DOHH2 (cell line): Measurements from ENCODE around the gene ST3GAL3.

Source experiments
- EZH2phosphoT487 ChIP-seq: fragments of 200-600 bp; sonication (generic); IDR thresholded peaks from 2 replicates; pipeline ENCODE4 v1.6.1; 2017; ENCODE audit warnings: borderline replicate concordance, mild to moderate bottlenecking, antibody characterized with exemption, low read length, moderate library complexity, mixed read lengths
- TF ChIP-seq, protein P1 (sequence below): fragments of 200-600 bp; sonication (generic); IDR thresholded peaks from one replicate; pipeline ENCODE4 v1.5.1; 2014; ENCODE audit warnings: antibody characterized with exemption, mild to moderate bottlenecking, low read depth, low read length; ENCODE audit not compliant: poor library complexity, severe bottlenecking

DNA sequence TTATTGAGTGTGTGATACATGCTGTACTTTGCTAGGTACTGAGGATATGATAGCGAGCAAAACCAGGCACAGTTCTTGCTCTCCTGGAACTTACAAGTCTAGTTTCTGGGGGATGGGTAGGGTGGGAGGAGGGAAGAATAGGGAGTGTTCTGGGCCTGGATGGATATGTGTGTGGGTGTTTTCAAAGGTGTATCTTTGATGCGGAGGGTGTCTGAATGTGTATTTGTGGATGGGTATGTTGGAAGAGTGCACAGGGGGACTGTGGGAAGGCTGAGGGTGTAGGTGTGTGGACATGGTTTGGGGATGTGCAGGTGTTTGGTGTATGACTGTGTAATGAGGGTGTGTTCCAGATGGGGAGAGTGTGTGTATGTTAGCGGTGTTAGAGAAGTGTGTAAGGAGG lies 258.0 kb downstream of the ST3GAL3 start:
- TF ChIP-seq, protein P1, sequence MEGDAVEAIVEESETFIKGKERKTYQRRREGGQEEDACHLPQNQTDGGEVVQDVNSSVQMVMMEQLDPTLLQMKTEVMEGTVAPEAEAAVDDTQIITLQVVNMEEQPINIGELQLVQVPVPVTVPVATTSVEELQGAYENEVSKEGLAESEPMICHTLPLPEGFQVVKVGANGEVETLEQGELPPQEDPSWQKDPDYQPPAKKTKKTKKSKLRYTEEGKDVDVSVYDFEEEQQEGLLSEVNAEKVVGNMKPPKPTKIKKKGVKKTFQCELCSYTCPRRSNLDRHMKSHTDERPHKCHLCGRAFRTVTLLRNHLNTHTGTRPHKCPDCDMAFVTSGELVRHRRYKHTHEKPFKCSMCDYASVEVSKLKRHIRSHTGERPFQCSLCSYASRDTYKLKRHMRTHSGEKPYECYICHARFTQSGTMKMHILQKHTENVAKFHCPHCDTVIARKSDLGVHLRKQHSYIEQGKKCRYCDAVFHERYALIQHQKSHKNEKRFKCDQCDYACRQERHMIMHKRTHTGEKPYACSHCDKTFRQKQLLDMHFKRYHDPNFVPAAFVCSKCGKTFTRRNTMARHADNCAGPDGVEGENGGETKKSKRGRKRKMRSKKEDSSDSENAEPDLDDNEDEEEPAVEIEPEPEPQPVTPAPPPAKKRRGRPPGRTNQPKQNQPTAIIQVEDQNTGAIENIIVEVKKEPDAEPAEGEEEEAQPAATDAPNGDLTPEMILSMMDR: no peak
- no peak for TF ChIP-seq EZH2phosphoT487
